GM12873 (cell line): ENCODE measurements around the gene EXOC4.

Experiments used
- TF ChIP-seq, protein P1 (sequence below): IDR thresholded peaks from 2 replicates; pipeline ENCODE4 v1.5.1; 2012; ENCODE audit warnings: low read depth, mild to moderate bottlenecking, moderate library complexity, low read length, control low read depth; ENCODE audit not compliant: insufficient read depth; ENCODE audit errors: missing control alignments

The EXOC4 gene

DNA sequence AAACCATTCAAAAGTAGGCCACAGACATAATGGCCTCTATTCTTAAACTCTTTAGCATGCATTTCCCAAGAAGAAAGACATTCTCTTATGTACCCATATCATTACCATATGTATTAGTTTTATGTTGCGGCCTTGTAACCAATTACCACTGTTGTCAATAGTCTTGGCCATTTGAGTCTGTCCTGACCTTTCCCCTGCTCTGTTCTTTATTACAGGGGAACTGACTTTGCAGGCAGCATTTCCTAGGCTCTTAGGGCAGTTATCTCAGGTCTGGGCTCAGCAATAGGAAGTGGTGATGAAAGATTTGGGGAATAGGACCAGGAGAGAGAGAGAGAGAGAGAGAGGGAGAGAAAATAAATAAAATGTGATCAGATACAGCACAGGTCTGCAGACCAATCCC, 679.7 kb downstream of the EXOC4 start:
- TF ChIP-seq, protein P1, sequence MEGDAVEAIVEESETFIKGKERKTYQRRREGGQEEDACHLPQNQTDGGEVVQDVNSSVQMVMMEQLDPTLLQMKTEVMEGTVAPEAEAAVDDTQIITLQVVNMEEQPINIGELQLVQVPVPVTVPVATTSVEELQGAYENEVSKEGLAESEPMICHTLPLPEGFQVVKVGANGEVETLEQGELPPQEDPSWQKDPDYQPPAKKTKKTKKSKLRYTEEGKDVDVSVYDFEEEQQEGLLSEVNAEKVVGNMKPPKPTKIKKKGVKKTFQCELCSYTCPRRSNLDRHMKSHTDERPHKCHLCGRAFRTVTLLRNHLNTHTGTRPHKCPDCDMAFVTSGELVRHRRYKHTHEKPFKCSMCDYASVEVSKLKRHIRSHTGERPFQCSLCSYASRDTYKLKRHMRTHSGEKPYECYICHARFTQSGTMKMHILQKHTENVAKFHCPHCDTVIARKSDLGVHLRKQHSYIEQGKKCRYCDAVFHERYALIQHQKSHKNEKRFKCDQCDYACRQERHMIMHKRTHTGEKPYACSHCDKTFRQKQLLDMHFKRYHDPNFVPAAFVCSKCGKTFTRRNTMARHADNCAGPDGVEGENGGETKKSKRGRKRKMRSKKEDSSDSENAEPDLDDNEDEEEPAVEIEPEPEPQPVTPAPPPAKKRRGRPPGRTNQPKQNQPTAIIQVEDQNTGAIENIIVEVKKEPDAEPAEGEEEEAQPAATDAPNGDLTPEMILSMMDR: no peak

DNA sequence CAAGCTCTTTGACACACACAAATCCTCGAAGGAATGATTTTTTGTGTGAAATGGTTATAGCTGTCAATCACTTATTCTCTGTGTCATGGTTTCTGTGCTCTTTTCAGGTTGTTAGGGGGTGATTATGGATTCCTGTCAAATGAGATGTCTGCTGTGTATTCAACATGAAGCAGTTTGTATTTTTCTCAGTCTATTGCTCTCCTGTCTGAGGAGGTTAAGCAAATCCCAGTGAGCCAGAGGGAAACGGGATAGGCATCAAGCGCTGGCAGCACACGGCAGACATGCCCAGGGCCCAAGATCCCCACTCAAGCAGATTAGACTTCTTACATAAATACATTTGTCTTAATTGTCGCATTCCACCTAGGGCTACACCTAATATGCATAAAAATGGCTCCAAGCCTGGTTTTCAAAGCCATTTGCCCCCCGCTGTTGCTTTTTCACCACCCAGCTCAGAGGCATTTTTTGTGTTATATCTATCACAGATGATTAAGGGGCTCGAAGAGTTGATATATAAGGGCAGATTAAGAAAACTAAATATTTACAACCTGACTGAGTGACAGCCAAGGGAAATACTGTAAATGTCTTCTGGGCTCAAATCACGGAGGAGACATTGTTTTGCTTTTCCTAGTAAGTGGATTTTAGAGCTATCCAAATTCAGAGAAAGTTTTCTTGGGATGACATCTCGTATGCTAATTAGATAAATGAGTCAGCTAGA, 681.5 kb downstream of the EXOC4 start:
- TF ChIP-seq, protein P1: no peak

DNA sequence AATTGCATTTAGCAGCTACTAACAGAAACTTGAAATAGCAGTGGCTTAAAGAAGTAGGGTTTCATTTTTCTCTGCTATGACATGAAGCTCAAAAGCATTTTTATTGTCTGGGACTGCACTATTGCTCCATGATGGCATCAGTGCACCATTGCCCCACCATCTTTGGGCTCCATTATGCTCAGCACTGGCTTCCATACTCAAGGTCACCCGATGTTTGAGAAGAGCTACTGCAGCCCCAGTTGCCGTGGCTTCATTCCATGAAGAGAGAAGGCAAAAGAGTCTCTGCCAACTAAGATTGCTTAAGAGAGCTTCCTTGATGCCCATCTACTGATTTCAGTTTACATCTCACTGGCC, 682.1 kb downstream of the EXOC4 start:
- TF ChIP-seq, protein P1: no peak

DNA sequence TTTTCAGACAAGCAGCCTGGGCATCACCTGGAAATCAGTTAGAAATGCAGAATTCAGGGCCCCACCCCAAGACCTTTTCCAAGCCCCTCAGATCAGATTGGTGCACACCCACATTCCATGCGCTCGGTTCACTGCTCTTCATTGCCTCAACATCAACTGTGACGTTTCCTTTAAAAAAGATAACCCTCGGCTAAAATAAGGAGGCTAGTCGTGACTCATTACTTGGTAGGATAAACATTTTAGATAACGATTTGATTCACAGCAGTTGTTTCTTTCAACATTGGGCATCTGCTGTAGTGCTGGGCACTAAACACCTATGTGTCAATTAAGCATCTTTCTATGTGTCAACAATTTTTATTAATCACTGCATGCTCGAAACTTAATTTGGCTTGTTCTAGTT, 683.2 kb downstream of the EXOC4 start:
- TF ChIP-seq, protein P1: no peak

DNA sequence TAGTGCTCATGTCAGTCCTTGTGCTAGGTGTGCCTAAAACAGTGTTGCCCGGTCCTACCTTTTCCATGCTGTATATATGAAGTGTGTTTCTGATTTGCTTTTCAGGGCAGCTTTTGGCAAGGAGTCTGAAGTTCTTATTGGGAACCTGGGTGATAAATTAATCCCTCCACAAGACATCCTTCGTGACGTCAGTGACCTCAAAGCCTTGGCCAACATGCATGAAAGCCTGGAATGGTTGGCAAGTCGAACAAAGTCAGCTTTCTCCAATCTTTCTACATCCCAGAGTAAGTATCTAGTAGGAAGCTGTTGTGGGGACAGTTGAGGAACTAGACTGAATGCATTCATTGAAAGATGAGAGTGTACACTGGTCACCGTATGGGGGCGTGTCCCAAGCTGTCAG, 684.9 kb downstream of the EXOC4 start:
- TF ChIP-seq, protein P1: no peak

DNA sequence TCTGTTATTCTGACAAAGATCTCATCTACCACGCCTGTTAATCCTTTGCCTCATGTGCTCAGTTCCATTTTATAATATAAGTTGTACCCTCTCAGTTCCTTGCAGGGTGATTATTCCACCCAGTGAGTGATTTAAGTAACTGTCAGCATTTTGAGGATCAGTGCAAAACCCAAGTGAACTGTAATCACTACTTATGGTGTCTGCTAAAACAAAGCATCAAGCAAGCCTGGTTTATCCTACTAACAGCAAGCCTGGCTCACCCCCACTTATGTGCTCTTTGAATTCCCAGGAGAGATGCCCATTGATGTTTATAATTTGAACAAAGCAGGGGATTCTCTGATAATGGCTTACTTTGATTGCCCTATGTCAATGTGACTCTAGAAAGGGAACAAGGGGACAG, 687.5 kb downstream of the EXOC4 start:
- TF ChIP-seq, protein P1: no peak

DNA sequence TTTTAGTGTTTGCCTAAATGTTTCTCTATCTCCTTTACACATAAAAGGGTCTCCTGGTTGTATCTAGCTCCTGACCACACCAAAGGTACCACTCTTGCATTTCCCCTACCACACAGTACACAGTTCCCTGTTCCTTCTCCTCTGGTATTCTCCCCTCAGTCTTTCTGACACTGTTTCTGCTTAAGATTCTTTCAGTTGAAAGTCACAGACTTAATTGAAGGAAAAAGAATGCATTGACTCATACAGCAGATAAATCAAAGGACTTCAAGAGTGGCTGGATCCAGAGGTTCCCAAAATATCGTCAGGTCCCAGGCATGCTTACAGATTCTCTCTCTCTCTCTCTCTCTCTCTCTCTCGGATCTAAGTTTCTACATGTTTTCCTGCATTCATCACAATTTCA, 688.6 kb downstream of the EXOC4 start:
- TF ChIP-seq, protein P1: no peak
